H1 (cell line): ENCODE results near the gene SENP7. TPM values are rescaled to one million over a fixed set of nuclear protein-coding genes. Genes with fewer than 3 reads are reported as not detected.

ENCODE experiments used
- CTCF ChIA-PET: fragments of 300-600 bp; sonication (Branson Sonifier 250); formaldehyde crosslinking; loops from one replicate; lab custom pipeline; 2021; ENCODE audit not compliant: partially characterized antibody; lab: Charles Lee
- POLR2A ChIA-PET: fragments of 300-600 bp; sonication (Branson Sonifier 250); formaldehyde crosslinking; loops from one replicate; lab custom pipeline; 2021; ENCODE audit warnings: inconsistent platforms; ENCODE audit not compliant: partially characterized antibody; lab: Charles Lee
- DNase-seq, 2 experiments: peaks; one replicate each; pipeline versions ENCODE4 v3.0.0 to v3.0.0-alpha.2; 2010 to 2022; ENCODE audit warnings: low spot score in 2 of 2, low read depth in 1 of 2, mixed read lengths in 1 of 2
- FAIRE-seq: peaks from 2 replicates; lab custom pipeline; 2011; peaks lifted over from hg19 to GRCh38; lab: Jason Lieb, UNC
- H2AFZ ChIP-seq: 2 replicates; pipeline ENCODE4 v1.8.1; 2012; ENCODE audit warnings: low read length, inconsistent platforms
- H2AK5ac ChIP-seq: 2 replicates; pipeline ENCODE4 v1.6.1; 2013; ENCODE audit warnings: low read depth, low read length
- H2BK120ac ChIP-seq: replicated peaks from 2 replicates; pipeline ENCODE3; 2013; ENCODE audit warnings: low read depth, low read length, inconsistent platforms
- H2BK12ac ChIP-seq: 2 replicates; pipeline ENCODE4 v1.6.1; 2013; ENCODE audit warnings: low read depth, low read length
- H2BK15ac ChIP-seq: 2 replicates; pipeline ENCODE4 v1.6.1; 2013; ENCODE audit warnings: low read length
- H2BK20ac ChIP-seq: 2 replicates; pipeline ENCODE4 v1.6.1; 2013; ENCODE audit warnings: low read length
- H2BK5ac ChIP-seq: 2 replicates; pipeline ENCODE4 v1.6.1; 2013; ENCODE audit warnings: low read depth, low read length
- H3K14ac ChIP-seq: 2 replicates; pipeline ENCODE4 v1.6.1; 2013; ENCODE audit warnings: inconsistent platforms; ENCODE audit not compliant: insufficient read length
- H3K18ac ChIP-seq: 2 replicates; pipeline ENCODE4 v1.6.1; 2013; ENCODE audit warnings: low read length; ENCODE audit errors: extremely low read depth
- H3K23ac ChIP-seq: 2 replicates; pipeline ENCODE4 v1.6.1; 2013; ENCODE audit warnings: inconsistent platforms; ENCODE audit not compliant: insufficient read length
- H3K23me2 ChIP-seq: 2 replicates; pipeline ENCODE4 v1.6.1; 2013; ENCODE audit warnings: low read depth, low read length
- H3K27ac ChIP-seq: 2 replicates; pipeline ENCODE4 v1.6.1; 2011; ENCODE audit warnings: low read depth, low read length, inconsistent platforms
- H3K27me3 ChIP-seq, 4 experiments: replicated peaks in 1 of 4; 1 replicate in 1 of 4; 2 replicates in 3 of 4; pipeline versions ENCODE4 v1.6.1 to v1.8.1; 2011 to 2013; ENCODE audit warnings: low read length in 3 of 4, mild to moderate bottlenecking in 3 of 4, inconsistent platforms in 2 of 4, mixed read lengths in 2 of 4, moderate library complexity in 1 of 4; ENCODE audit not compliant: control insufficient read depth in 3 of 4, insufficient read depth in 3 of 4; ENCODE audit errors: extremely low read depth in 1 of 4
- H3K36me3 ChIP-seq, 4 experiments: 2 replicates each; pipeline versions ENCODE4 v1.6.1 to v1.8.1; 2011 to 2013; ENCODE audit warnings: mild to moderate bottlenecking in 4 of 4, low read length in 3 of 4, moderate library complexity in 2 of 4, control low read depth in 1 of 4, inconsistent platforms in 1 of 4; ENCODE audit not compliant: insufficient read depth in 4 of 4, control insufficient read depth in 2 of 4
- H3K4ac ChIP-seq: replicated peaks from 2 replicates; pipeline ENCODE3; 2013; ENCODE audit warnings: low read length, low read depth, mixed read lengths, inconsistent platforms; ENCODE audit not compliant: insufficient read length
- H3K4me1 ChIP-seq, 4 experiments: replicated peaks in 1 of 4; 1 replicate in 1 of 4; 2 replicates in 3 of 4; pipeline versions ENCODE4 v1.6.1 to v1.8.1; 2011 to 2013; ENCODE audit warnings: low read length in 3 of 4, inconsistent platforms in 2 of 4, mixed read lengths in 1 of 4; ENCODE audit not compliant: insufficient read depth in 4 of 4, control insufficient read depth in 3 of 4
- H3K4me2 ChIP-seq, 2 experiments: 2 replicates each; pipeline versions ENCODE4 v1.6.1 to v1.8.1; 2011 to 2013; ENCODE audit warnings: low read depth in 2 of 2, low read length in 2 of 2, control low read depth in 1 of 2, inconsistent platforms in 1 of 2, mild to moderate bottlenecking in 1 of 2; ENCODE audit not compliant: insufficient read depth in 1 of 2
- H3K4me3 ChIP-seq, 4 experiments: fragments of 200-600, 300-600 bp in 1 of 4; sonication (generic), shearing (Covaris generic), sonication (Bioruptor Twin) in 1 of 4; 2 replicates each; pipeline versions ENCODE4 v1.5.1 to v1.8.1; 2011 to 2016; ENCODE audit warnings: low read length in 4 of 4, low read depth in 3 of 4, control low read depth in 2 of 4, inconsistent platforms in 2 of 4, mild to moderate bottlenecking in 2 of 4, mixed read lengths in 1 of 4, moderate library complexity in 1 of 4; ENCODE audit not compliant: insufficient read depth in 2 of 4; ENCODE audit errors: extremely low read depth in 1 of 4
- H3K56ac ChIP-seq: replicated peaks from 2 replicates; pipeline ENCODE3; 2013; ENCODE audit warnings: low read depth, mild to moderate bottlenecking, mixed read lengths, low read length, inconsistent platforms; ENCODE audit not compliant: insufficient read length
- H3K79me1 ChIP-seq: 2 replicates; pipeline ENCODE4 v1.6.1; 2013; ENCODE audit warnings: low read depth, low read length, control low read depth
- H3K79me2 ChIP-seq, 2 experiments: 2 replicates each; pipeline versions ENCODE4 v1.6.1 to v1.8.1; 2012 to 2013; ENCODE audit warnings: low read length in 2 of 2, mild to moderate bottlenecking in 2 of 2, inconsistent platforms in 1 of 2; ENCODE audit not compliant: insufficient read depth in 2 of 2, control insufficient read depth in 1 of 2
- H3K9ac ChIP-seq, 4 experiments: replicated peaks in 1 of 4; 1 replicate in 1 of 4; 2 replicates in 3 of 4; pipeline versions ENCODE4 v1.6.1 to v1.8.1; 2011 to 2013; ENCODE audit warnings: low read depth in 3 of 4, low read length in 3 of 4, control low read depth in 2 of 4, mild to moderate bottlenecking in 2 of 4, moderate library complexity in 2 of 4, inconsistent platforms in 1 of 4; ENCODE audit errors: extremely low read depth in 1 of 4
- H3K9me3 ChIP-seq, 2 experiments: 2 replicates each; pipeline versions ENCODE4 v1.6.1 to v1.8.1; 2012 to 2013; ENCODE audit warnings: mild to moderate bottlenecking in 2 of 2, moderate library complexity in 2 of 2, control low read depth in 1 of 2, inconsistent platforms in 1 of 2, low read depth in 1 of 2, low read length in 1 of 2, mixed read lengths in 1 of 2; ENCODE audit not compliant: insufficient read depth in 2 of 2
- H4K20me1 ChIP-seq, 2 experiments: replicated peaks in 1 of 2; 2 replicates each; pipeline versions ENCODE3 to v1.8.1; 2011 to 2013; ENCODE audit warnings: inconsistent platforms in 2 of 2, low read length in 2 of 2, mild to moderate bottlenecking in 1 of 2; ENCODE audit not compliant: insufficient read depth in 2 of 2, control insufficient read depth in 1 of 2
- H4K5ac ChIP-seq: 2 replicates; pipeline ENCODE4 v1.6.1; 2013; ENCODE audit warnings: low read length, low read depth, mixed read lengths, inconsistent platforms; ENCODE audit not compliant: insufficient read length
- H4K8ac ChIP-seq: 2 replicates; pipeline ENCODE4 v1.8.0; 2013; ENCODE audit warnings: mild to moderate bottlenecking, moderate library complexity, low read length, inconsistent platforms; ENCODE audit not compliant: insufficient read depth; ENCODE audit errors: extremely low read depth
- H4K91ac ChIP-seq: replicated peaks from 2 replicates; pipeline ENCODE3; 2013; ENCODE audit warnings: low read length, mixed read lengths, inconsistent platforms; ENCODE audit not compliant: insufficient read length
- BRCA1 ChIP-seq: IDR thresholded peaks from 2 replicates; pipeline ENCODE4 v1.6.1; 2012; ENCODE audit warnings: low read depth, low read length, improper control_type of control experiment
- CREB1 ChIP-seq: IDR thresholded peaks from 2 replicates; pipeline ENCODE4 v1.6.1; 2012; ENCODE audit warnings: inconsistent platforms
- FOSL1 ChIP-seq: IDR thresholded peaks from 2 replicates; pipeline ENCODE4 v1.6.1; 2011; ENCODE audit warnings: mild to moderate bottlenecking, low read depth, low read length, moderate library complexity; ENCODE audit not compliant: insufficient read depth
- GABPA ChIP-seq: IDR thresholded peaks from 2 replicates; pipeline ENCODE4 v1.6.1; 2011; ENCODE audit warnings: mild to moderate bottlenecking, low read length, moderate library complexity, borderline replicate concordance; ENCODE audit not compliant: insufficient read depth
- KDM1A ChIP-seq: fragments of 200-600, 300-600 bp; sonication (generic); IDR thresholded peaks from 2 replicates; pipeline ENCODE4 v1.7.1; 2016; ENCODE audit warnings: mild to moderate bottlenecking, low read length, borderline replicate concordance
- POLR2AphosphoS5 ChIP-seq: IDR thresholded peaks from 2 replicates; pipeline ENCODE4 v1.6.1; 2011; ENCODE audit warnings: low read depth, low read length
- RXRA ChIP-seq: IDR thresholded peaks from 2 replicates; pipeline ENCODE4 v1.6.1; 2011; ENCODE audit warnings: low read depth, mild to moderate bottlenecking, low read length, moderate library complexity; ENCODE audit not compliant: insufficient read depth
- TAF1 ChIP-seq: IDR thresholded peaks from 2 replicates; pipeline ENCODE4 v1.6.1; 2011; ENCODE audit warnings: mild to moderate bottlenecking, low read depth, low read length
- YY1 ChIP-seq: IDR thresholded peaks from 2 replicates; pipeline ENCODE4 v1.6.1; 2011; ENCODE audit warnings: low read depth, mild to moderate bottlenecking, low read length
- WGBS, 2 experiments: shearing (Covaris generic) in 1 of 2; methylation state at CpG; one replicate each; pipeline versions ENCODE4 v1.1.6 to v1.1.7; 2013 to 2015; ENCODE audit warnings: low lambda C conversion rate in 2 of 2, mixed read lengths in 2 of 2, inconsistent platforms in 1 of 2, low coverage in 1 of 2, missing lambda C conversion rate in 1 of 2; ENCODE audit not compliant: insufficient replicate concordance in 2 of 2, insufficient coverage in 1 of 2, insufficient read length in 1 of 2; ENCODE audit errors: extremely low coverage in 1 of 2, missing lambda C conversion rate in 1 of 2; 5-methylcytosine and 5-hydroxymethylcytosine counted together
- polyA plus RNA-seq, 7 experiments: library from polyadenylated mRNA; depleted of rRNA in 3 of 7; stranded (reverse) in 5 of 7; unstranded in 2 of 7; fragments of >200 nt in 5 of 7; fragments of 200-250 nt in 2 of 7; gene quantifications; 1 replicate in 5 of 7; 2 replicates in 1 of 7; 4 replicates in 1 of 7; pipeline versions ENCODE4 v1.2.1 to v1.2.3, GENCODE V29; 2011 to 2013; ENCODE audit warnings: missing spikeins in 2 of 7, mixed read lengths in 2 of 7
- total RNA-seq: library from RNA; stranded (reverse); fragmentation: NEBNext Ultra II Directional; extraction: Animal tissue kit (Norgen Biotek cat#: 25700); gene quantifications from 2 replicates; pipeline ENCODE4 v1.2.1, GENCODE V29; 2021

SENP7 gene
- total and polyA plus RNA-seq, 2 of the 8 experiments (the other 6 are each of a cell fraction or from before 2014, with no cell fraction given) = 2.8 to 7.8 TPM

- Histone ChIP-seq H3K27me3 (no peaks in the 10 kb centered on the region), H4K91ac (no peak overlapping the region), H4K20me1 (no peaks in the 10 kb centered on the region), H2AFZ (no peak overlapping the region), H3K18ac (no peak overlapping the region), H2BK20ac (no peak overlapping the region), H2AK5ac (no peak overlapping the region), H3K23me2 (no peaks in the 10 kb centered on the region), H3K56ac (no peak overlapping the region), H2BK15ac (no peak overlapping the region), H3K79me1 (no peaks in the 10 kb centered on the region), H3K4me2 (no peak overlapping the region), H2BK5ac (no peak overlapping the region), H3K79me2 (no peaks in the 10 kb centered on the region), H2BK120ac (no peak overlapping the region), H3K4me1 (peaks cover 6 to 21% (median 14%) of the 10 kb centered on the region in 4 experiments; a peak in 6 of 7 replicates), H2BK12ac (no peak overlapping the region), H3K4me3 (no peak overlapping the region), H4K5ac (no peak overlapping the region), H3K9ac (no peak overlapping the region), H3K36me3 (no peaks in the 10 kb centered on the region), H3K4ac (no peak overlapping the region), H3K14ac (no peak overlapping the region), H4K8ac (no peak overlapping the region), H3K23ac (no peak overlapping the region), H3K9me3 (no peaks in the 10 kb centered on the region), H3K27ac (no peak overlapping the region)
- 92% methylated on average over 1 of the region's 1 CpG; no CpG with 5 or more reads in 1 of the 2 experiments for WGBS, 2 experiments
- ChIA-PET POLR2A (interaction anchor here (1.5 kb wide), 1 partner anchor 25 kb away, joined by 3 read pairs; no protein-coding TSS in a partner anchor), CTCF (no interaction called here)
- DNase-seq (no peak), FAIRE-seq (no peak)
- TF ChIP-seq FOSL1 (no peak), GABPA (no peak), KDM1A (no peak), RXRA (no peak), TAF1 (no peak), POLR2AphosphoS5 (no peak), BRCA1 (no peak), YY1 (no peak), CREB1 (no peak)
Observed at GRCh38 chr3:101533603-101533968, 20.6 kb upstream of the SENP7 start.
